ENCODE results near the gene GRK6. TPM values are rescaled to one million over a fixed set of nuclear protein-coding genes. Genes with fewer than 3 reads are reported as not detected.

The GRK6 gene
- polyA plus RNA-seq, 5 donors, result 14.8 to 27.7 (median 17.7) TPM

- no peak for DNase-seq
Observed at GRCh38 chr5:177468685-177469628, 42.5 kb downstream of the GRK6 start.

GRCh38 chr5:177469750-177470525 is 43.5 kb downstream of the GRK6 start:
- no peak for DNase-seq

GRCh38 chr5:177470759-177471536 is 44.5 kb downstream of the GRK6 start:
- no peak for DNase-seq

GRCh38 chr5:177471610-177472356 is 45.3 kb downstream of the GRK6 start:
- DNase-seq, result no peak

- peak in 1 of 2 donors; percentile 40 for DNase-seq
Observed at GRCh38 chr5:177472460-177473442, 46.3 kb downstream of the GRK6 start.

GRCh38 chr5:177473443-177474001 is 47.0 kb downstream of the GRK6 start, which contains the start of gene DBN1:
Gene DBN1, minus strand, starts transcription at chr5:177473634. Its CDS starts 113 bp downstream, at chr5:177473521.
- peak; percentile 36 to 62 for DNase-seq

- DNase-seq, result no peak
Observed at GRCh38 chr5:177474002-177474476, 47.6 kb downstream of the GRK6 start.

- no peak for DNase-seq
Observed at GRCh38 chr5:177474846-177475562, 48.5 kb downstream of the GRK6 start.

GRCh38 chr5:177475563-177476427 is 49.3 kb downstream of the GRK6 start:
- DNase-seq, result no peak

GRCh38 chr5:177476531-177477233 is 50.2 kb downstream of the GRK6 start:
- DNase-seq, result no peak

GRCh38 chr5:177477701-177478477 is 51.4 kb downstream of the GRK6 start:
- no peak for DNase-seq

- peak; percentile 66 to 77 for DNase-seq
Observed at GRCh38 chr5:177478711-177479646, 52.5 kb downstream of the GRK6 start.

- no peak for DNase-seq
Observed at GRCh38 chr5:177479774-177480173, 53.3 kb downstream of the GRK6 start.

- DNase-seq, result no peak
Observed at GRCh38 chr5:177482359-177482795, 55.9 kb downstream of the GRK6 start.

- DNase-seq, result no peak
Observed at GRCh38 chr5:177483042-177483441, 56.6 kb downstream of the GRK6 start.

All from right lung (tissue), 5 donors.